Measurements from ENCODE around the gene RBP2. TPM values are rescaled to one million over a fixed set of nuclear protein-coding genes. Genes with fewer than 3 reads are reported as not detected.

The RBP2 gene
- total and polyA plus RNA-seq, 2 of the 8 experiments (the other 6 are each of a cell fraction or from before 2014, with no cell fraction given): not detected

- TF ChIP-seq E2F6 (IDR thresholded peaks at IDR 0.05): no peak
- no peak for TF ChIP-seq POLR2AphosphoS5 (IDR thresholded peaks at IDR 0.05; ENCODE audit: low read depth, low read length)
- TF ChIP-seq TCF12 (IDR thresholded peaks at IDR 0.05; ENCODE audit: low read depth, low read length): no peak
- TF ChIP-seq RAD21 (IDR thresholded peaks at IDR 0.05 in 1 of 2, conservative IDR thresholded peaks at IDR 0.05 in 1 of 2; ENCODE audit: low read depth in 2 of 2, low read length in 2 of 2): no peak
These were observed 33.1 kb downstream of the RBP2 start (continued) for GRCh38 chr3:139443186-139443585.
